Lower leg skin (tissue), 3 donors: ENCODE results near the gene NINL.

ENCODE experiments used
- POLR2A ChIP-seq, 2 donors: fragments of 450-650 bp; IDR thresholded peaks; one replicate each; pipeline ENCODE4 v1.6.1; 2016 to 2017; ENCODE audit warnings: antibody characterized with exemption in 2 of 2, mild to moderate bottlenecking in 1 of 2, moderate library complexity in 1 of 2
- TF ChIP-seq, protein P1 (sequence below), 3 donors: fragments of 450-650 bp; IDR thresholded peaks; one replicate each; pipeline ENCODE4 v1.5.1; 2016; ENCODE audit warnings: antibody characterized with exemption in 3 of 3, mild to moderate bottlenecking in 3 of 3, moderate library complexity in 2 of 3

DNA sequence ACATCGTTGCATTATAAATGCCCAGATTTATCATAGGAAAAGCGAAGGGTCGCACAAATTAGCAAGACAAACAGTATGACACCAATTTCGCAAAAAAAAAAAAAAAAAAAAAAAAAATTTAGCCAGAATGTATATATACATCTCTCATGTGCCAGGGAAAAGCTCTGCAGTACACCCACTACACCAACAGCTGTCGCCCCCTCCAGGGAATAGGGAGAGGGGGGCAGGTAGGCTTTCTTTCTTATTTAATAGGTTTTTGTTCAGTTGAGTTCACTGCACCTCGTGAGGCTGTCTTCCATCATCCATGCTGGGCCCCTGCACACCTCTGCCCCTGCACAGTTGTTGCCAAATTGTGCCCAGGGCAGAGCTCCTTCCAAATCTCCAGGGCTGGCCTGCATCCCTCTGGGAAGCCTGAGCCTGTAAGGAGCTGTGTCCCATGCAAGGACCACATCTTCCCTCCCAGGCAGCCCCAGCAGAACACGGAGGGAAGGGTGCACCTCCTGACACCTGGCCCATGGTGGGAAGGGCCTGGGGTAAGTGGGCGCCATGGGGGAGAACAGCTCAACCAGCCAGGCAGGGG is 85.4 kb downstream of the NINL start:
- TF ChIP-seq, protein P1, sequence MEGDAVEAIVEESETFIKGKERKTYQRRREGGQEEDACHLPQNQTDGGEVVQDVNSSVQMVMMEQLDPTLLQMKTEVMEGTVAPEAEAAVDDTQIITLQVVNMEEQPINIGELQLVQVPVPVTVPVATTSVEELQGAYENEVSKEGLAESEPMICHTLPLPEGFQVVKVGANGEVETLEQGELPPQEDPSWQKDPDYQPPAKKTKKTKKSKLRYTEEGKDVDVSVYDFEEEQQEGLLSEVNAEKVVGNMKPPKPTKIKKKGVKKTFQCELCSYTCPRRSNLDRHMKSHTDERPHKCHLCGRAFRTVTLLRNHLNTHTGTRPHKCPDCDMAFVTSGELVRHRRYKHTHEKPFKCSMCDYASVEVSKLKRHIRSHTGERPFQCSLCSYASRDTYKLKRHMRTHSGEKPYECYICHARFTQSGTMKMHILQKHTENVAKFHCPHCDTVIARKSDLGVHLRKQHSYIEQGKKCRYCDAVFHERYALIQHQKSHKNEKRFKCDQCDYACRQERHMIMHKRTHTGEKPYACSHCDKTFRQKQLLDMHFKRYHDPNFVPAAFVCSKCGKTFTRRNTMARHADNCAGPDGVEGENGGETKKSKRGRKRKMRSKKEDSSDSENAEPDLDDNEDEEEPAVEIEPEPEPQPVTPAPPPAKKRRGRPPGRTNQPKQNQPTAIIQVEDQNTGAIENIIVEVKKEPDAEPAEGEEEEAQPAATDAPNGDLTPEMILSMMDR (IDR thresholded peaks at IDR 0.05), result no peak
- no peak for TF ChIP-seq POLR2A (IDR thresholded peaks at IDR 0.05)
